Activated CD8-positive, alpha-beta memory T cell treated with anti-CD3 and anti-CD28 coated beads for 36 hours (primary cell): ENCODE data around the gene MFF. TPM values are rescaled to one million over a fixed set of nuclear protein-coding genes. Genes with fewer than 3 reads are reported as not detected.
"Not testable (repeated sequence)": the region's sequence is repeated elsewhere in the genome, so short reads cannot be mapped to it uniquely, and the experiment has no call there.

Experiments
- CTCF ChIA-PET: fragments of 350-600 bp; sonication (Branson Sonifier 250); formaldehyde crosslinking; loops from one replicate; lab custom pipeline; 2021; ENCODE audit warnings: antibody characterized with exemption; lab: Charles Lee
- POLR2A ChIA-PET: fragments of 350-600 bp; sonication (Branson Sonifier 250); formaldehyde crosslinking; loops from one replicate; lab custom pipeline; 2021; ENCODE audit warnings: antibody characterized with exemption; lab: Charles Lee
- total RNA-seq, 2 experiments: library from RNA; stranded (reverse); gene quantifications; one replicate each; pipeline ENCODE4 v1.2.3, GENCODE V29; 2021

MFF gene
- total RNA-seq, 2 experiments from 2014 or later: 68.8 to 69.5 TPM

- CTCF ChIA-PET: interaction anchor here (0.6 kb wide), 1 partner anchor 448 kb away, joined by 4 read pairs; no protein-coding TSS in a partner anchor
- POLR2A ChIA-PET: no interaction called here
Measured at GRCh38 chr2:227324642-227324994, 433 bp upstream of the MFF start.

DNA sequence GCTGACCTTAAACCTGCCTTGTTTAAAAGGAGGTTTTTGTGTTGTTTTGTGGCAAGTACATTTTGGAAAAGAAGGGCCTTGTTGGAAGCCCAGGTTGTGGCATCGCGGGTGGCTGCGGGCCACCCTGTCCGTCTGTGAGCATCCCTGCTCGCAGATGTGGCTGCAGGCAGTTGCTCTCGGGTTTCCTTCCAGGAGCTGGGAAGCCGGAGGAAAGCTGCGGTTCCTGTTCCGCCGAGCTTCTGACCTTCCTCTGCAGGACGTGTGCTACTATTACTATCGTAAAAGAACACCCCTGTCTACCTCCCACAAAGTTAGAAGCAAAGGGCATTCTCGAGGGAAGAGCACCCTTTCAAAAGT is 766 bp downstream of the MFF start:
- POLR2A ChIA-PET: no interaction called here
- CTCF ChIA-PET: interaction anchor here (1.2 to 1.6 kb wide), 2 partner anchors 49 to 85 kb away, joined by 3 to 4 read pairs; no protein-coding TSS in a partner anchor

GRCh38 chr2:227326783-227327182 is 1.7 kb downstream of the MFF start:
- ChIA-PET POLR2A (no interaction called here), CTCF (interaction anchor here (1.6 kb wide), 1 partner anchor 84 kb away, joined by 3 read pairs; no protein-coding TSS in a partner anchor)

DNA sequence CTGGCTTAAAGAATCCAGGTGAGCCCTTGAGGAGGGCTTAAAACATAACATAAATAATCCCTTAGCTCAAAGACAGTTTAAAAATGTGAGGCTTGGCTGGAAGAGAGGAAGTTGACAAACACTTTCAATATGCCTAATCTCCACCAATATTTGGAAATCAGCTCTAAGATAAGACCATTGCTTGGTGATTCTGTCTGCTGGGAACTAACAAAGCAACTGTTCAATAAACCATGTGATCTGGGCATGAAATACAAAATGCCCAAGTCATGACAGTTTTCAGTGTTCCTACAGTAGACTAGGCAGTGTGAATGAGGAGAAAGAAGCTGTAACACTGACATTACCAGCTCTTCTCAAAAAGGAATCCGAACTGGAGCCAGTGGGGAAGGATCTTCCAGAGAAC is 10.7 kb downstream of the MFF start:
- CTCF ChIA-PET: no interaction called here

GRCh38 chr2:227337442-227337841 is 12.4 kb downstream of the MFF start:
- ChIA-PET CTCF (no interaction called here), POLR2A (no interaction called here)

More for the DNA sequence above, 10.7 kb downstream of the MFF start:
- POLR2A ChIA-PET: no interaction called here

GRCh38 chr2:227339098-227339599 is 14.1 kb downstream of the MFF start:
- ChIA-PET POLR2A (no interaction called here), CTCF (no interaction called here)

GRCh38 chr2:227340106-227340505 is 15.1 kb downstream of the MFF start:
- POLR2A ChIA-PET: no interaction called here
- CTCF ChIA-PET: no interaction called here

GRCh38 chr2:227341553-227341952 is 16.5 kb downstream of the MFF start:
- ChIA-PET POLR2A (no interaction called here), CTCF (no interaction called here)

DNA sequence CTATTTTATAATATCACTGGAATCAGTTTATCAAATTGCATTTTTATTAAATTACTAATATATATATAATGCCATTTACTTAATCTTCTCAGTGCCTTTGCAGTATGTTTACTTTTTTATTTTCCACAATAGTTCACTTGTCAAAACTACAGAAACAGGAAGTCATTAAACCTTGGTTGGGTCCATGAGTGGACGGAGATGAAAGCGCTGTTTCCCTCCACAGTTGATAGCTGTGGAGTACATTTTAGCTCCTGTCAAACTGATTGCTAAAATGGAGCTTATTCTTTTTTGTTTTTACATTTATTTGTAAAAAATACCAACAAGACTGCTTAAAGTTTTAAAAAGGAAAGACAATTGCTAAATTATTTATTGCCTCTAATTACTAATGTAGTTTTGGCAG is 19.2 kb downstream of the MFF start:
- CTCF ChIA-PET: no interaction called here
- POLR2A ChIA-PET: no interaction called here

- ChIA-PET POLR2A (interaction anchor here (0.7 kb wide), 1 partner anchor 64 kb away, joined by 3 read pairs; no protein-coding TSS in a partner anchor), CTCF (no interaction called here)
Measured at GRCh38 chr2:227347117-227347516, 22.1 kb downstream of the MFF start.

- ChIA-PET POLR2A (no interaction called here), CTCF (no interaction called here)
Measured at GRCh38 chr2:227348324-227348723, 23.3 kb downstream of the MFF start.

- CTCF ChIA-PET: no interaction called here
- POLR2A ChIA-PET: no interaction called here
Measured at GRCh38 chr2:227349989-227350612, 25.1 kb downstream of the MFF start.

DNA sequence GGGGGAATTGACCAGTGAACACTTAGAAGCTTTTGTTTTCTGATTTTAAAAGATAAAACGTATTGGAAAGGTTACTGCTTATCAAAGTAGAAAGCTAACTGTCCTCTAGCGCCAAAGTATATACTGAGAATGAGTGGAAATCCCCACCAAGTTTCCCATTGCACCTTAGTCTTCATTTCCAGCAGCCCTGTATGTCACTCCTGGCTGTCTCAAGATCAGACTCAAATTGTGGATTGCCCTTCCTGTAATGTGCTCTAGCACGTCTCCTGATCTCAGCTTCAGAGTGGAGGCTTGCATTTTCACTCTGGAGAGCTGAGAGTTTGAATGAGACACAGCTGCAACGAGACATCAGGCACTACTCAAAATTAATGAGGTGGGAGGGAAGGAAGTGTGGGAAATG is 26.6 kb downstream of the MFF start:
- CTCF ChIA-PET: no interaction called here
- POLR2A ChIA-PET: no interaction called here

GRCh38 chr2:227360351-227360750 is 35.3 kb downstream of the MFF start:
- POLR2A ChIA-PET: no interaction called here
- CTCF ChIA-PET: no interaction called here

DNA sequence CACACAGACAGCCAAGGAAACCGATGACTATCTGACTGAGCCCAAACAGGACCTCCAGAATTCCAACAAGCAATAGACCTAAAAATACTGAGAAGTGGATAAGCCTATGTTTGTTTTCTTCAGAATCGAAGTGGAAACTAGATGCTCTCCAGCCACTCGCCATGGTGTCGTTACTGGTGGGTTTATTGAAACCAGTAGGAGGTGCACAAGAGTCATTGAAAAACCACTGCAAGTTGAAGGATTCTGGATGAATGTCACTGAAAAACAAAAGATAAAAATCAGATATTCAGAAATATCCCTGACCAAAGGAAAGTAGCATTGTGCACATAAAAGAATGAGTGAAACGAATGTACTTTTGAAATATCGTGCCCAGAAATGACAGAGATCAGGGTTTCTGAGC is 38.7 kb downstream of the MFF start:
- ChIA-PET POLR2A (no interaction called here), CTCF (no interaction called here)

- CTCF ChIA-PET: interaction anchor here (0.6 kb wide), 1 partner anchor 195 kb away, joined by 3 read pairs; no protein-coding TSS in a partner anchor
- POLR2A ChIA-PET: not testable (repeated sequence)
Measured at GRCh38 chr2:227364585-227365263, 39.7 kb downstream of the MFF start.

DNA sequence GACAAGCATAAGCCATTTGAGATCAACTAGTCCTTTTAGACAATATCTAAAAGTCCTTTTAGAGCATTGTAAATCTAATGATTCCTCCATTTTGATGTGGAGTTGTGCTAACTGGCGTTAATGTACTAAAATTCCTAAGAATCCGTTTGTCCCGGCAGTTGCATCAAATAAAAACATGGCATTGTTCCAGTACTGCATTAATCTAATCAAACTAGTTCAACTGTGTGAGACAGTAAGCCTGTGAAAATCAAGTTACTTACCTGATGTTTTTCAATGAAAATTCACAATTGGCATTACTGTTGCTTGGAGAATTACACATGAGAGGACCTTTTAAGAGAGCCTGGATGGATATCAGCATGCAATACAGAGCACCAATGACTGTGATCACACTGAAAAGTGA is 40.8 kb downstream of the MFF start:
- POLR2A ChIA-PET: no interaction called here
- CTCF ChIA-PET: no interaction called here

GRCh38 chr2:227366769-227367426 is 41.8 kb downstream of the MFF start:
- POLR2A ChIA-PET: no interaction called here
- CTCF ChIA-PET: interaction anchor here (0.9 kb wide), 1 partner anchor 401 kb away, joined by 3 read pairs; no protein-coding TSS in a partner anchor

DNA sequence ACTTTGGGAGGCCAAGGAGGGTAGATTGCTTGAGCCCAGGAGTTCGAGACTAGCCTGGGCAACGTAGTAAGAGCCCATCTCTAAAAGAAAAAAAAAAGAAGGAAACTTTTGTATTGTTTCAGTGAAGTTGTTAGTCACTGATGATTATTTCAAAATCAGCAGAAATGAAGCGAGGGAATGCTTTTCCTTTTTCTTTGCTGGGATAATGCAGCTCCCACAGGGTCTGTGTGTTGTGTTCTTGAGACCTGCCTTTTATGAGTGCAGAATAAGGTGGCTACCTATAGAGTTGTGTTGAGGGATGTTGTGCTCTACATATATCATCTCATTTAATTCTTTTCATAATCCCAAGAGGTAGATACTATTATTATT is 42.4 kb downstream of the MFF start:
- POLR2A ChIA-PET: no interaction called here
- CTCF ChIA-PET: interaction anchor here (0.9 kb wide), 1 partner anchor 401 kb away, joined by 3 read pairs; no protein-coding TSS in a partner anchor

DNA sequence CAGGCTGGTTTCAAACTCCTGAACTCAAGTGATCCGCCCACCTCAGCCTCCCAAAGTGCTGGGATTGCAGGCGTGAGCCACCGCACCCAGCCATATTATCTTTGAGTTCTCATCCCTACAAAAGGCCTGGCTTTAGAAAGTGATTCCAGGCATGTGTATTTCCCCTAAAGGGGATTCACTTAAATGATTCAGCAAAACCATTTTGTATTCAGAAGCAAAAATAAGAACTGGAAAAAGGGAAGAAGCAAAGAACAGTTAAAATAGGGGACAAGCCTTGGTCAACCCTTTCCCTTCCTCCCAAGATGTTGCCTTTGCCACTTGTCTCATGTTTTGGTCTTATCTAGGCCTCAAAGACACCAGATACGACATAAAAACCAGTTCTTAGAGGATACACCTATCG is 43.5 kb downstream of the MFF start:
- POLR2A ChIA-PET: no interaction called here
- CTCF ChIA-PET: no interaction called here
